Lower leg skin (tissue), 3 donors: Measurements from ENCODE around the gene GUF1.

Source experiments
- CTCF ChIP-seq, 3 donors: fragments of 450-650 bp; IDR thresholded peaks; one replicate each; pipeline ENCODE4 v1.5.1; 2016; ENCODE audit warnings: antibody characterized with exemption in 3 of 3, mild to moderate bottlenecking in 3 of 3, moderate library complexity in 2 of 3
- POLR2A ChIP-seq, 2 donors: fragments of 450-650 bp; IDR thresholded peaks; one replicate each; pipeline ENCODE4 v1.6.1; 2016 to 2017; ENCODE audit warnings: antibody characterized with exemption in 2 of 2, mild to moderate bottlenecking in 1 of 2, moderate library complexity in 1 of 2

GRCh38 chr4:44661940-44662622 lies 16.1 kb upstream of the GUF1 start:
- no peak for TF ChIP-seq POLR2A (IDR thresholded peaks at IDR 0.05)
- TF ChIP-seq CTCF (IDR thresholded peaks at IDR 0.05) = no peak
